GM12878 (cell line): ENCODE data around the gene CSF2. TPM values are rescaled to one million over a fixed set of nuclear protein-coding genes. Genes with fewer than 3 reads are reported as not detected.

Source experiments
- ATAC-seq: fragments of 200-7000 bp; cut with Tn5 transposase; 3 replicates; pipeline ENCODE4 v1.9.1; 2020; ENCODE audit warnings: mild to moderate bottlenecking, moderate library complexity
- BruUV-seq: library from RNA; stranded (reverse); fragments of 400-500 nt; replicated peaks from 2 replicates; lab custom pipeline; 2021; lab: Mats Ljungman, UMichigan
- CTCF ChIA-PET: fragments of 300-600 bp; sonication (Branson Sonifier 250); formaldehyde crosslinking; extraction: SDS; loops from one replicate; lab custom pipeline; 2021; ENCODE audit warnings: inconsistent platforms; lab: Yijun Ruan, JAX
- POLR2A ChIA-PET: fragments of 350-600 bp; formaldehyde crosslinking; extraction: SDS; loops from one replicate; lab custom pipeline; 2021; ENCODE audit warnings: inconsistent platforms; lab: Charles Lee
- RAD21 ChIA-PET: fragments of 300-600 bp; sonication (Branson Sonifier 250); formaldehyde crosslinking; loops from one replicate; lab custom pipeline; 2023; ENCODE audit warnings: antibody characterized with exemption; ENCODE audit not compliant: unreplicated experiment; lab: Charles Lee
- SMC1A ChIA-PET: fragments of 300-600 bp; sonication (Branson Sonifier 250); formaldehyde crosslinking; loops from one replicate; lab custom pipeline; 2023; ENCODE audit not compliant: unreplicated experiment, uncharacterized antibody; lab: Charles Lee
- DNase-seq: peaks from one replicate; pipeline ENCODE4 v3.0.0-alpha.2; 2011; ENCODE audit warnings: low read depth, low spot score
- FAIRE-seq: peaks from 3 replicates; lab custom pipeline; 2011; peaks lifted over from hg19 to GRCh38; lab: Jason Lieb, UNC
- H2AFZ ChIP-seq: 2 replicates; pipeline ENCODE4 v1.6.0; 2011; ENCODE audit warnings: low read depth, low read length, control low read depth; ENCODE audit not compliant: control insufficient read depth
- H3K27ac ChIP-seq: 2 replicates; pipeline ENCODE4 v1.5.1; 2011; ENCODE audit warnings: control low read depth; ENCODE audit not compliant: control insufficient read depth, insufficient read depth
- H3K27me3 ChIP-seq, 2 experiments: replicated peaks in 1 of 2; 2 replicates each; pipeline versions ENCODE4 v1.6.0 to v1.6.1; 2011; ENCODE audit warnings: low read length in 1 of 2; ENCODE audit not compliant: control insufficient read depth in 2 of 2, insufficient read depth in 2 of 2
- H3K36me3 ChIP-seq, 2 experiments: 2 replicates each; pipeline ENCODE4 v1.5.1; 2011; ENCODE audit warnings: low read length in 1 of 2; ENCODE audit not compliant: control insufficient read depth in 2 of 2, insufficient read depth in 2 of 2
- H3K4me1 ChIP-seq: 2 replicates; pipeline ENCODE4 v1.6.1; 2011; ENCODE audit warnings: mild to moderate bottlenecking, low read length, moderate library complexity, mixed read lengths; ENCODE audit not compliant: control insufficient read depth, insufficient read depth
- H3K4me2 ChIP-seq: 2 replicates; pipeline ENCODE4 v1.6.0; 2011; ENCODE audit warnings: control low read depth; ENCODE audit not compliant: control insufficient read depth, insufficient read depth
- H3K4me3 ChIP-seq: fragments of 200-600 bp; sonication (generic); 2 replicates; pipeline ENCODE4 v1.5.1; 2016
- H3K79me2 ChIP-seq: 2 replicates; pipeline ENCODE4 v1.6.0; 2011; ENCODE audit warnings: low read length; ENCODE audit not compliant: control insufficient read depth, insufficient read depth
- H3K9ac ChIP-seq: 2 replicates; pipeline ENCODE4 v1.8.0; 2011; ENCODE audit warnings: low read length, control low read depth, mixed read lengths; ENCODE audit not compliant: control insufficient read depth, insufficient read depth
- H3K9me3 ChIP-seq: replicated peaks from 3 replicates; pipeline ENCODE4 v1.5.1; 2011; ENCODE audit warnings: mild to moderate bottlenecking, low read length; ENCODE audit not compliant: control insufficient read depth, insufficient read depth
- H4K20me1 ChIP-seq: 2 replicates; pipeline ENCODE4 v1.6.0; 2011; ENCODE audit not compliant: control insufficient read depth, insufficient read depth
- ASH2L ChIP-seq: fragments of 300-600, 200-600 bp; sonication (generic); IDR thresholded peaks from 2 replicates; pipeline ENCODE4 v1.6.1; 2017; ENCODE audit warnings: low read depth, mild to moderate bottlenecking, borderline replicate concordance
- E2F4 ChIP-seq: IDR thresholded peaks from 2 replicates; pipeline ENCODE4 v1.6.1; 2012; ENCODE audit warnings: low read depth, low read length, improper control_type of control experiment
- IKZF1 ChIP-seq: fragments of 450-650 bp; conservative IDR thresholded peaks from 2 replicates; pipeline ENCODE4 v1.6.1; 2017; ENCODE audit warnings: antibody characterized with exemption, mild to moderate bottlenecking
- KDM1A ChIP-seq: fragments of 200-600 bp; sonication (generic); IDR thresholded peaks from 2 replicates; pipeline ENCODE4 v1.6.1; 2016; ENCODE audit warnings: borderline replicate concordance
- PAX5 ChIP-seq: IDR thresholded peaks from 2 replicates; pipeline ENCODE4 v1.6.1; 2011; ENCODE audit warnings: low read depth, low read length, borderline replicate concordance
- PAX8 ChIP-seq: fragments of 450-650 bp; IDR thresholded peaks from 2 replicates; pipeline ENCODE4 v1.6.1; 2017; ENCODE audit warnings: mild to moderate bottlenecking, moderate library complexity
- PRDM15 ChIP-seq: fragments of 450-650 bp; formaldehyde crosslinking; IDR thresholded peaks from 2 replicates; pipeline ENCODE4 v1.4.0; 2020; ENCODE audit warnings: mild to moderate bottlenecking, moderate library complexity
- RELB ChIP-seq: fragments of 450-650 bp; IDR thresholded peaks from 2 replicates; pipeline ENCODE4 v1.6.1; 2017; ENCODE audit warnings: low read depth, mild to moderate bottlenecking, moderate library complexity
- SMAD1 ChIP-seq: fragments of 450-650 bp; IDR thresholded peaks from 2 replicates; pipeline ENCODE4 v1.6.1; 2018; ENCODE audit warnings: mild to moderate bottlenecking, low read depth; ENCODE audit not compliant: partially characterized antibody
- SMARCA5 ChIP-seq: fragments of 450-650 bp; IDR thresholded peaks from 2 replicates; pipeline ENCODE4 v1.6.1; 2017; ENCODE audit warnings: mild to moderate bottlenecking
- YY1 ChIP-seq: IDR thresholded peaks from 2 replicates; pipeline ENCODE4 v1.6.1; 2011; ENCODE audit warnings: low read depth, mild to moderate bottlenecking, low read length
- ZNF207 ChIP-seq: fragments of 450-650 bp; IDR thresholded peaks from 2 replicates; pipeline ENCODE4 v1.6.1; 2014; ENCODE audit warnings: antibody characterized with exemption, mild to moderate bottlenecking, borderline replicate concordance
- ZNF24 ChIP-seq: fragments of 450-650 bp; IDR thresholded peaks from 2 replicates; pipeline ENCODE4 v1.6.1; 2017; ENCODE audit warnings: antibody characterized with exemption, mild to moderate bottlenecking
- WGBS: methylation state at CpG from one replicate; pipeline ENCODE4 v1.1.6; 2016; ENCODE audit warnings: low lambda C conversion rate; ENCODE audit not compliant: insufficient replicate concordance, insufficient coverage; ENCODE audit errors: missing lambda C conversion rate; 5-methylcytosine and 5-hydroxymethylcytosine counted together
- in situ Hi-C: fragments of 300-500 bp; cut with MboI; formaldehyde crosslinking; loops from 9 replicates; pipeline ENCODE4 v1.14.3; 2018; ENCODE audit warnings: mixed read lengths
- intact Hi-C: fragments of 100-400 bp; cut with micrococcal nuclease; formaldehyde crosslinking; loops from one replicate; pipeline ENCODE4 v1.14.2; 2022; ENCODE audit not compliant: unreplicated experiment
- polyA plus RNA-seq, 11 experiments: library from polyadenylated mRNA; depleted of rRNA in 4 of 11; unstranded in 6 of 11; stranded (reverse) in 5 of 11; fragments of >200 nt; fragmentation: Nextera tagmentation in 4 of 11; fragmentation: Illumina TruSeq in 1 of 11; extraction: Ambion mirVana in 4 of 11; extraction: Trizol in 1 of 11; gene quantifications; 1 replicate in 1 of 11; 2 replicates in 10 of 11; pipeline versions ENCODE4 v1.2.1 to v1.2.3, GENCODE V29; 2011 to 2016; ENCODE audit warnings: inconsistent platforms in 2 of 11, missing spikeins in 2 of 11, low read depth in 1 of 11
- total RNA-seq, 4 experiments: library from RNA; depleted of rRNA in 3 of 4; stranded (reverse); fragments of >200 nt in 3 of 4; fragmentation: Illumina TruSeq in 1 of 4; extraction: Trizol in 1 of 4; gene quantifications; 2 replicates each; pipeline versions ENCODE4 v1.2.1 to v1.2.3, GENCODE V29; 2013 to 2021

CSF2 gene
- total and polyA plus RNA-seq, 10 of the 15 experiments (the other 5 are each of a cell fraction or from before 2014, with no cell fraction given), result 0.15 to 2.0 (median 0.69) TPM; not detected in 2

GRCh38 chr5:132093271-132093670, 19.7 kb downstream of the CSF2 start:
- H3K4me1 ChIP-seq, result peaks cover 20% of the 10 kb centered on the region
- intact Hi-C loops, result no loop called here
- H2AFZ ChIP-seq, result no peak overlapping the region
- FAIRE-seq, result no peak
- no peak overlapping the region for H3K4me2 ChIP-seq
- POLR2A ChIA-PET, result no interaction called here
- no peak overlapping the region; the same call in 1 of the 2 replicates for H3K9ac ChIP-seq
- DNase-seq, result no peak
- SMC1A ChIA-PET, result interaction anchor here (0.7 to 2.0 kb wide), 4 partner anchors 9 to 30 kb away, joined by 3 to 7 read pairs (median 3); no protein-coding TSS in a partner anchor
- RAD21 ChIA-PET, result no interaction called here
- no TSS peak for BruUV-seq
- ATAC-seq, result no peak
- no peak overlapping the region for H3K27ac ChIP-seq
- H3K27me3 ChIP-seq, result no peaks in the 10 kb centered on the region
- TF ChIP-seq YY1 (no peak), PAX5 (no peak), ZNF24 (no peak), E2F4 (no peak), KDM1A (no peak), SMAD1 (no peak), ASH2L (no peak), ZNF207 (no peak), RELB (no peak), IKZF1 (no peak), SMARCA5 (no peak), PRDM15 (CRISPR knock-in tag) (no peak), PAX8 (no peak)
- H3K79me2 ChIP-seq, result no peaks in the 10 kb centered on the region
- no peaks in the 10 kb centered on the region; the same call in 2 of the 3 replicates for H3K9me3 ChIP-seq
- WGBS, result 3% methylated on average over 3 of the region's 3 CpGs
- H4K20me1 ChIP-seq, result no peaks in the 10 kb centered on the region
- no peaks in the 10 kb centered on the region for H3K36me3 ChIP-seq
- CTCF ChIA-PET, result interaction anchor here (1.3 to 2.7 kb wide), 2 partner anchors 9 to 30 kb away, joined by 3 to 14 read pairs; no protein-coding TSS in a partner anchor
- in situ Hi-C loops, result no loop called here
- no peak overlapping the region for H3K4me3 ChIP-seq
